Fibroblast of lung (primary cell): ENCODE measurements around the gene PRDX3. TPM values are rescaled to one million over a fixed set of nuclear protein-coding genes. Genes with fewer than 3 reads are reported as not detected.

Experiments
- DNase-seq, 2 donors: peaks; one replicate each; pipeline versions ENCODE4 v3.0.0 to v3.0.0-alpha.2; 2010; ENCODE audit warnings: low read depth in 2 of 2
- H2AFZ ChIP-seq: 2 replicates; pipeline ENCODE4 v1.5.1; 2012; ENCODE audit warnings: low read length, control low read depth, inconsistent platforms
- H3K27ac ChIP-seq: 2 replicates; pipeline ENCODE4 v1.5.1; 2011; ENCODE audit warnings: low read length, control low read depth; ENCODE audit not compliant: insufficient read depth
- H3K27me3 ChIP-seq: 2 replicates; pipeline ENCODE4 v1.5.1; 2011; ENCODE audit warnings: mild to moderate bottlenecking, low read length; ENCODE audit not compliant: control insufficient read depth, insufficient read depth
- H3K36me3 ChIP-seq: 2 replicates; pipeline ENCODE4 v1.5.1; 2011; ENCODE audit warnings: low read length; ENCODE audit not compliant: control insufficient read depth, insufficient read depth
- H3K4me1 ChIP-seq: 2 replicates; pipeline ENCODE4 v1.5.1; 2011; ENCODE audit warnings: low read length; ENCODE audit not compliant: control insufficient read depth, insufficient read depth; ENCODE audit errors: extremely low read depth
- H3K4me2 ChIP-seq: 2 replicates; pipeline ENCODE4 v1.5.1; 2011; ENCODE audit warnings: low read length, control low read depth; ENCODE audit not compliant: insufficient read depth; ENCODE audit errors: extremely low read depth
- H3K4me3 ChIP-seq, 4 experiments: fragments of 200-600 bp in 1 of 4; sonication (generic) in 1 of 4; replicated peaks in 1 of 4; 2 replicates each; pipeline ENCODE4 v1.5.1; 2011 to 2016; ENCODE audit warnings: low read length in 4 of 4, low read depth in 3 of 4, mild to moderate bottlenecking in 3 of 4, control low read depth in 2 of 4, inconsistent platforms in 1 of 4, mixed read lengths in 1 of 4; ENCODE audit not compliant: insufficient read depth in 1 of 4; ENCODE audit errors: control extremely low read depth in 1 of 4
- H3K79me2 ChIP-seq: 2 replicates; pipeline ENCODE4 v1.5.1; 2012; ENCODE audit warnings: mild to moderate bottlenecking, low read length, inconsistent platforms; ENCODE audit not compliant: control insufficient read depth, insufficient read depth
- H3K9ac ChIP-seq: 2 replicates; pipeline ENCODE4 v1.5.1; 2011; ENCODE audit warnings: mild to moderate bottlenecking, low read length, control low read depth; ENCODE audit not compliant: insufficient read depth
- H3K9me3 ChIP-seq: 2 replicates; pipeline ENCODE4 v1.5.1; 2012; ENCODE audit warnings: low read depth, low read length; ENCODE audit not compliant: control insufficient read depth, insufficient read depth
- H4K20me1 ChIP-seq: 2 replicates; pipeline ENCODE4 v1.5.1; 2011; ENCODE audit warnings: low read length; ENCODE audit not compliant: control insufficient read depth, insufficient read depth; ENCODE audit errors: extremely low read depth
- CTCF ChIP-seq, 2 donors: IDR thresholded peaks in 1 of 2; conservative IDR thresholded peaks in 1 of 2; 1 replicate in 1 of 2; 2 replicates in 1 of 2; pipeline ENCODE4 v1.5.1; 2011 to 2012; ENCODE audit warnings: low read length in 2 of 2, control low read depth in 1 of 2, inconsistent platforms in 1 of 2, low read depth in 1 of 2, mild to moderate bottlenecking in 1 of 2
- EZH2 ChIP-seq: IDR thresholded peaks from 2 replicates; pipeline ENCODE4 v1.5.1; 2012; ENCODE audit warnings: low read length, control low read depth, mild to moderate bottlenecking; ENCODE audit errors: missing control alignments
- polyA plus RNA-seq, 2 donors: library from polyadenylated mRNA; depleted of rRNA in 1 of 2; stranded (reverse) in 1 of 2; unstranded in 1 of 2; fragments of >200 nt; gene quantifications; 2 replicates each; pipeline ENCODE4 v1.2.1, GENCODE V29; 2011 to 2012; ENCODE audit warnings: missing spikeins in 1 of 2
- total RNA-seq: library from RNA; depleted of rRNA; stranded (reverse); fragments of >200 nt; gene quantifications from 2 replicates; pipeline ENCODE4 v1.2.1, GENCODE V29; 2014

PRDX3 gene
- total and polyA plus RNA-seq, 2 donors (not counting 1 experiment from before 2014, with no cell fraction given): 287 to 303 TPM

- Histone ChIP-seq H3K9ac (no peak overlapping the region), H3K27ac (peak overlapping the region; percentile 70), H3K9me3 (no peaks in the 10 kb centered on the region), H3K36me3 (no peaks in the 10 kb centered on the region), H3K4me1 (peaks cover 28% of the 10 kb centered on the region), H3K4me3 (no peak overlapping the region), H2AFZ (no peak overlapping the region), H3K79me2 (peaks cover 67% of the 10 kb centered on the region), H3K4me2 (peak overlapping the region; percentile 52), H3K27me3 (no peaks in the 10 kb centered on the region), H4K20me1 (no peaks in the 10 kb centered on the region)
- DNase-seq: no peak
- no peak for TF ChIP-seq EZH2
- TF ChIP-seq CTCF (conservative IDR thresholded peaks at IDR 0.05 in 1 of 2, IDR thresholded peaks at IDR 0.05 in 1 of 2; ENCODE audit: low read depth in 1 of 2, low read length in 2 of 2): no peak
Observed at GRCh38 chr10:119222966-119223386, 44.4 kb upstream of the PRDX3 start.

- Histone ChIP-seq H3K4me3 (no peak overlapping the region), H3K9ac (peak overlapping the region; percentile 3), H3K4me2 (peak overlapping the region; percentile 52), H3K4me1 (peaks cover 32% of the 10 kb centered on the region), H3K36me3 (no peaks in the 10 kb centered on the region), H4K20me1 (no peaks in the 10 kb centered on the region), H2AFZ (no peak overlapping the region), H3K27ac (peak overlapping the region; percentile 70), H3K27me3 (no peaks in the 10 kb centered on the region), H3K79me2 (peaks cover 67% of the 10 kb centered on the region), H3K9me3 (no peaks in the 10 kb centered on the region)
- TF ChIP-seq EZH2 (no peak), CTCF (conservative IDR thresholded peaks at IDR 0.05 in 1 of 2, IDR thresholded peaks at IDR 0.05 in 1 of 2; ENCODE audit: low read depth in 1 of 2, low read length in 2 of 2) (no peak)
- DNase-seq: no peak
Observed at GRCh38 chr10:119222537-119222936, 43.9 kb upstream of the PRDX3 start.

- H3K4me1 ChIP-seq: peaks cover 35% of the 10 kb centered on the region
- no peaks in the 10 kb centered on the region for H3K9me3 ChIP-seq
- TF ChIP-seq CTCF (conservative IDR thresholded peaks at IDR 0.05 in 1 of 2, IDR thresholded peaks at IDR 0.05 in 1 of 2; ENCODE audit: low read depth in 1 of 2, low read length in 2 of 2): no peak
- TF ChIP-seq EZH2: no peak
- H3K27me3 ChIP-seq: no peaks in the 10 kb centered on the region
- peaks cover 68% of the 10 kb centered on the region for H3K79me2 ChIP-seq
- no peaks in the 10 kb centered on the region for H4K20me1 ChIP-seq
- H2AFZ ChIP-seq: no peak overlapping the region
- no peaks in the 10 kb centered on the region for H3K36me3 ChIP-seq
- H3K4me3 ChIP-seq: no peak overlapping the region
- no peak overlapping the region for H3K9ac ChIP-seq
- H3K27ac ChIP-seq: peak overlapping the region; percentile 70
- no peak overlapping the region for H3K4me2 ChIP-seq
- peak in 1 of 2 donors; percentile 48 for DNase-seq
Observed at GRCh38 chr10:119221666-119222065, 43.1 kb upstream of the PRDX3 start.
